T-helper 2 cell treated with Interferon-gamma antibody and Interleukin-4, amounts not matched to agents 5 μg/mL and 100 μg/mL, for 36 hours (primary cell): ENCODE data around the gene ADGRG3.
"Not testable (repeated sequence)": the region's sequence is repeated elsewhere in the genome, so short reads cannot be mapped to it uniquely, and the experiment has no call there.

Source experiments
- DNase-seq: peaks from one replicate; pipeline ENCODE4 v3.0.0; 2021; ENCODE audit warnings: low spot score
- H3K27ac Mint-ChIP-seq: one replicate; pipeline ENCODE4 v1.8.0; 2021; ENCODE audit warnings: mild to moderate bottlenecking, mixed read lengths
- H3K27me3 Mint-ChIP-seq: one replicate; pipeline ENCODE4 v1.8.0; 2021; ENCODE audit warnings: low read depth, mixed read lengths
- H3K36me3 Mint-ChIP-seq: one replicate; pipeline ENCODE4 v1.8.0; 2021; ENCODE audit warnings: low read depth, mixed read lengths
- H3K4me1 Mint-ChIP-seq: one replicate; pipeline ENCODE4 v1.8.0; 2021; ENCODE audit warnings: low read depth, mixed read lengths
- H3K4me3 Mint-ChIP-seq: one replicate; pipeline ENCODE4 v1.8.0; 2022; ENCODE audit warnings: mild to moderate bottlenecking, moderate library complexity, mixed read lengths
- H3K9me3 Mint-ChIP-seq: one replicate; pipeline ENCODE4 v1.8.0; 2021; ENCODE audit warnings: mixed read lengths

ADGRG3 gene

GRCh38 chr16:57670196-57670595, 2.1 kb downstream of the ADGRG3 start:
- Mint-ChIP-seq H3K9me3 (no peaks in the 10 kb centered on the region), H3K27me3 (peaks cover 24% of the 10 kb centered on the region), H3K27ac (no peak overlapping the region)

GRCh38 chr16:57671451-57671850, 3.3 kb downstream of the ADGRG3 start:
- peaks cover 24% of the 10 kb centered on the region for H3K27me3 Mint-ChIP-seq
- not testable (repeated sequence) for DNase-seq, H3K4me1 Mint-ChIP-seq, H3K4me3 Mint-ChIP-seq, H3K36me3 Mint-ChIP-seq, H3K9me3 Mint-ChIP-seq, H3K27ac Mint-ChIP-seq

More at GRCh38 chr16:57670196-57670595, 2.1 kb downstream of the ADGRG3 start:
- no peaks in the 10 kb centered on the region for H3K36me3 Mint-ChIP-seq
- no peak overlapping the region for H3K4me3 Mint-ChIP-seq
- DNase-seq: no peak
- H3K4me1 Mint-ChIP-seq: no peaks in the 10 kb centered on the region

GRCh38 chr16:57672416-57672815, 4.3 kb downstream of the ADGRG3 start:
- Mint-ChIP-seq H3K27ac (no peak overlapping the region), H3K9me3 (no peaks in the 10 kb centered on the region), H3K36me3 (no peaks in the 10 kb centered on the region), H3K4me3 (no peak overlapping the region), H3K4me1 (no peaks in the 10 kb centered on the region), H3K27me3 (peaks cover 28% of the 10 kb centered on the region)
- no peak for DNase-seq

GRCh38 chr16:57672824-57673223, 4.7 kb downstream of the ADGRG3 start:
- no peak for DNase-seq
- no peaks in the 10 kb centered on the region for H3K9me3 Mint-ChIP-seq
- H3K4me3 Mint-ChIP-seq: no peak overlapping the region

GRCh38 chr16:57675741-57676551, 7.8 kb downstream of the ADGRG3 start:
- H3K4me3 Mint-ChIP-seq: no peak overlapping the region
- no peaks in the 10 kb centered on the region for H3K36me3 Mint-ChIP-seq
- H3K27ac Mint-ChIP-seq: no peak overlapping the region
- H3K9me3 Mint-ChIP-seq: no peaks in the 10 kb centered on the region
- H3K4me1 Mint-ChIP-seq: no peaks in the 10 kb centered on the region
- no peak for DNase-seq
- H3K27me3 Mint-ChIP-seq: peaks cover 23% of the 10 kb centered on the region

More at GRCh38 chr16:57672824-57673223, 4.7 kb downstream of the ADGRG3 start:
- no peak overlapping the region for H3K27ac Mint-ChIP-seq
- no peaks in the 10 kb centered on the region for H3K36me3 Mint-ChIP-seq
- H3K4me1 Mint-ChIP-seq: no peaks in the 10 kb centered on the region
- peaks cover 30% of the 10 kb centered on the region for H3K27me3 Mint-ChIP-seq

GRCh38 chr16:57676553-57677085, 8.5 kb downstream of the ADGRG3 start:
- Mint-ChIP-seq H3K27ac (no peak overlapping the region), H3K27me3 (peaks cover 19% of the 10 kb centered on the region), H3K9me3 (no peaks in the 10 kb centered on the region), H3K4me1 (no peaks in the 10 kb centered on the region), H3K36me3 (no peaks in the 10 kb centered on the region), H3K4me3 (no peak overlapping the region)
- DNase-seq: no peak

GRCh38 chr16:57677622-57678369, 9.7 kb downstream of the ADGRG3 start:
- H3K27me3 Mint-ChIP-seq: peaks cover 15% of the 10 kb centered on the region

GRCh38 chr16:57679016-57679415, 10.9 kb downstream of the ADGRG3 start:
- Mint-ChIP-seq H3K4me3 (no peak overlapping the region), H3K9me3 (no peaks in the 10 kb centered on the region), H3K27ac (no peak overlapping the region), H3K36me3 (no peaks in the 10 kb centered on the region), H3K4me1 (no peaks in the 10 kb centered on the region), H3K27me3 (peaks cover 6% of the 10 kb centered on the region)
- DNase-seq: no peak

More at GRCh38 chr16:57677622-57678369, 9.7 kb downstream of the ADGRG3 start:
- Mint-ChIP-seq H3K4me1 (no peaks in the 10 kb centered on the region), H3K4me3 (no peak overlapping the region), H3K27ac (no peak overlapping the region), H3K36me3 (no peaks in the 10 kb centered on the region), H3K9me3 (no peaks in the 10 kb centered on the region)
- no peak for DNase-seq

GRCh38 chr16:57679767-57680482, 11.8 kb downstream of the ADGRG3 start:
- no peaks in the 10 kb centered on the region for H3K9me3 Mint-ChIP-seq
- H3K4me3 Mint-ChIP-seq: no peak overlapping the region
- no peaks in the 10 kb centered on the region for H3K36me3 Mint-ChIP-seq
- H3K4me1 Mint-ChIP-seq: no peaks in the 10 kb centered on the region
- H3K27me3 Mint-ChIP-seq: peaks cover 5% of the 10 kb centered on the region
- no peak for DNase-seq
- no peak overlapping the region for H3K27ac Mint-ChIP-seq

- Mint-ChIP-seq H3K4me1 (no peaks in the 10 kb centered on the region), H3K4me3 (no peak overlapping the region), H3K9me3 (no peaks in the 10 kb centered on the region), H3K36me3 (no peaks in the 10 kb centered on the region), H3K27me3 (peaks cover 5% of the 10 kb centered on the region), H3K27ac (no peak overlapping the region)
- DNase-seq: no peak
Observed at GRCh38 chr16:57680842-57681375, 12.8 kb downstream of the ADGRG3 start.

- DNase-seq: no peak
- no peak overlapping the region for H3K27ac Mint-ChIP-seq
- H3K4me1 Mint-ChIP-seq: no peaks in the 10 kb centered on the region
- H3K9me3 Mint-ChIP-seq: no peaks in the 10 kb centered on the region
- H3K4me3 Mint-ChIP-seq: no peak overlapping the region
- H3K36me3 Mint-ChIP-seq: no peaks in the 10 kb centered on the region
- H3K27me3 Mint-ChIP-seq: peaks cover 2% of the 10 kb centered on the region
Observed at GRCh38 chr16:57681950-57682728, 14.0 kb downstream of the ADGRG3 start.

- Mint-ChIP-seq H3K4me1 (no peaks in the 10 kb centered on the region), H3K27me3 (no peaks in the 10 kb centered on the region), H3K9me3 (no peaks in the 10 kb centered on the region), H3K27ac (no peak overlapping the region), H3K36me3 (no peaks in the 10 kb centered on the region), H3K4me3 (no peak overlapping the region)
- DNase-seq: no peak
Observed at GRCh38 chr16:57682809-57683635, 14.9 kb downstream of the ADGRG3 start.
